C4-2B (cell line): ENCODE results near the gene KCNJ6.

Experiments
- CTCF ChIP-seq: fragments of 450-650 bp; conservative IDR thresholded peaks from 2 replicates; pipeline ENCODE4 v1.5.1; 2017; ENCODE audit warnings: mild to moderate bottlenecking
- ZFX ChIP-seq: fragments of 450-650 bp; IDR thresholded peaks from 2 replicates; pipeline ENCODE4 v1.6.1; 2017

GRCh38 chr21:37876561-37876960, 39.7 kb downstream of the KCNJ6 start:
- no peak for TF ChIP-seq CTCF
- no peak for TF ChIP-seq ZFX
